Endothelial cell of umbilical vein (primary cell): ENCODE data around the gene CCSER1. TPM values are rescaled to one million over a fixed set of nuclear protein-coding genes. Genes with fewer than 3 reads are reported as not detected.

Source experiments
- BruUV-seq: library from RNA; stranded (reverse); fragments of 400-500 nt; replicated peaks from 2 replicates; lab custom pipeline; 2021; lab: Mats Ljungman, UMichigan
- CTCF ChIA-PET: fragments of 300-600, 350-600 bp; sonication (Branson Sonifier 250); formaldehyde crosslinking; loops from one replicate; lab custom pipeline; 2021; ENCODE audit warnings: antibody characterized with exemption, inconsistent platforms; lab: Charles Lee
- POLR2A ChIA-PET: fragments of 300-600, 350-600 bp; sonication (Branson Sonifier 250); formaldehyde crosslinking; loops from one replicate; lab custom pipeline; 2021; ENCODE audit warnings: antibody characterized with exemption, inconsistent platforms; lab: Charles Lee
- DNase-seq: peaks from one replicate; pipeline ENCODE4 v3.0.0-alpha.2; 2011; ENCODE audit warnings: low read depth, low spot score
- FAIRE-seq: peaks from 2 replicates; lab custom pipeline; 2011; peaks lifted over from hg19 to GRCh38; lab: Jason Lieb, UNC
- H2AFZ ChIP-seq: 2 replicates; pipeline ENCODE4 v1.6.0; 2012; ENCODE audit warnings: low read depth, low read length, control low read depth, inconsistent platforms
- H3K27ac ChIP-seq: 2 replicates; pipeline ENCODE4 v1.5.1; 2011; ENCODE audit warnings: low read depth, mild to moderate bottlenecking, control low read depth, low read length, moderate library complexity; ENCODE audit not compliant: insufficient read depth
- H3K27me3 ChIP-seq, 2 experiments: 2 replicates each; pipeline versions ENCODE4 v1.6.0 to v1.6.1; 2011; ENCODE audit warnings: low read length in 2 of 2, mixed read lengths in 1 of 2; ENCODE audit not compliant: control insufficient read depth in 2 of 2, insufficient read depth in 2 of 2
- H3K36me3 ChIP-seq, 2 experiments: 2 replicates in 1 of 2; 3 replicates in 1 of 2; pipeline ENCODE4 v1.5.1; 2011; ENCODE audit warnings: low read length in 2 of 2, mild to moderate bottlenecking in 1 of 2, moderate library complexity in 1 of 2; ENCODE audit not compliant: control insufficient read depth in 2 of 2, insufficient read depth in 2 of 2; ENCODE audit errors: extremely low read depth in 1 of 2
- H3K4me1 ChIP-seq: 3 replicates; pipeline ENCODE4 v1.5.1; 2011; ENCODE audit warnings: mild to moderate bottlenecking, low read length; ENCODE audit not compliant: control insufficient read depth, insufficient read depth; ENCODE audit errors: extremely low read depth
- H3K4me2 ChIP-seq: 2 replicates; pipeline ENCODE4 v1.6.1; 2011; ENCODE audit warnings: low read length, control low read depth, mixed read lengths; ENCODE audit not compliant: insufficient read depth
- H3K4me3 ChIP-seq, 3 experiments: fragments of 200-600 bp in 1 of 3; sonication (generic), shearing (Covaris generic) in 1 of 3; replicated peaks in 1 of 3; 2 replicates each; pipeline ENCODE4 v1.5.1; 2011 to 2016; ENCODE audit warnings: control low read depth in 3 of 3, low read length in 3 of 3, mild to moderate bottlenecking in 2 of 3, inconsistent platforms in 1 of 3, low read depth in 1 of 3, moderate library complexity in 1 of 3; ENCODE audit not compliant: insufficient read depth in 1 of 3
- H3K79me2 ChIP-seq: 2 replicates; pipeline ENCODE4 v1.6.0; 2012; ENCODE audit warnings: low read length, inconsistent platforms; ENCODE audit not compliant: control insufficient read depth, insufficient read depth
- H3K9ac ChIP-seq: replicated peaks from 2 replicates; pipeline ENCODE3; 2011; ENCODE audit warnings: low read length, control low read depth; ENCODE audit not compliant: insufficient read depth; ENCODE audit errors: extremely low read depth
- H3K9me1 ChIP-seq: replicated peaks from 3 replicates; pipeline ENCODE4 v1.6.0; 2011; ENCODE audit warnings: mild to moderate bottlenecking, low read length; ENCODE audit not compliant: control insufficient read depth, insufficient read depth; ENCODE audit errors: extremely low read depth
- H3K9me3 ChIP-seq: replicated peaks from 2 replicates; pipeline ENCODE4 v1.5.1; 2012; ENCODE audit warnings: low read length, inconsistent platforms; ENCODE audit not compliant: control insufficient read depth, insufficient read depth
- H4K20me1 ChIP-seq: replicated peaks from 2 replicates; pipeline ENCODE3; 2011; ENCODE audit warnings: mild to moderate bottlenecking, low read length; ENCODE audit not compliant: control insufficient read depth, insufficient read depth; ENCODE audit errors: extremely low read depth
- CTCF ChIP-seq, 2 donors: IDR thresholded peaks; 1 replicate in 1 of 2; 2 replicates in 1 of 2; pipeline ENCODE4 v1.5.1; 2011; ENCODE audit warnings: low read length in 2 of 2, mild to moderate bottlenecking in 2 of 2, moderate library complexity in 2 of 2, control low read depth in 1 of 2, inconsistent platforms in 1 of 2, low read depth in 1 of 2; ENCODE audit not compliant: insufficient read depth in 1 of 2; ENCODE audit errors: extremely low read depth in 1 of 2
- EZH2 ChIP-seq: IDR thresholded peaks from 2 replicates; pipeline ENCODE4 v1.6.1; 2012; ENCODE audit warnings: borderline replicate concordance, low read depth, mild to moderate bottlenecking, moderate library complexity, low read length, inconsistent platforms; ENCODE audit not compliant: severe bottlenecking
- FOS ChIP-seq: IDR thresholded peaks from 2 replicates; pipeline ENCODE4 v1.6.1; 2011; ENCODE audit warnings: mild to moderate bottlenecking, low read length, moderate library complexity, borderline replicate concordance; ENCODE audit not compliant: insufficient read depth
- GATA2 ChIP-seq: IDR thresholded peaks from 2 replicates; pipeline ENCODE4 v1.7.0; 2011; ENCODE audit warnings: low read depth, mild to moderate bottlenecking, moderate library complexity, mixed read lengths, low read length; ENCODE audit not compliant: insufficient read length, insufficient read depth
- JUN ChIP-seq: IDR thresholded peaks from 2 replicates; pipeline ENCODE4 v1.6.1; 2011; ENCODE audit warnings: borderline replicate concordance, low read depth; ENCODE audit not compliant: insufficient read length, insufficient read depth
- MAX ChIP-seq: IDR thresholded peaks from 2 replicates; pipeline ENCODE4 v1.6.1; 2011; ENCODE audit not compliant: insufficient read depth, insufficient read length
- MYC ChIP-seq: IDR thresholded peaks from one replicate; pipeline ENCODE4 v1.6.1; 2011; ENCODE audit warnings: mild to moderate bottlenecking, low read depth, low read length
- POLR2A ChIP-seq: IDR thresholded peaks from 2 replicates; pipeline ENCODE4 v1.6.1; 2012; ENCODE audit warnings: low read depth, mild to moderate bottlenecking, control low read depth, low read length
- POLR2AphosphoS5 ChIP-seq: IDR thresholded peaks from 2 replicates; pipeline ENCODE4 v1.6.1; 2012; ENCODE audit warnings: low read depth, mild to moderate bottlenecking, control low read depth, low read length, moderate library complexity; ENCODE audit not compliant: insufficient read depth
- dilution Hi-C: fragments of 300-500 bp; cut with MboI; formaldehyde crosslinking; loops from one replicate; pipeline ENCODE4 v1.15.0; 2019; ENCODE audit warnings: low sequenced_read_pairs; ENCODE audit not compliant: extremely low pct_ligation_motif_present
- intact Hi-C: fragments of 100-400 bp; cut with micrococcal nuclease; formaldehyde crosslinking; loops from one replicate; pipeline ENCODE4 v1.10.0; 2022
- polyA plus RNA-seq, 4 experiments: library from polyadenylated mRNA; depleted of rRNA in 3 of 4; stranded (reverse) in 3 of 4; unstranded in 1 of 4; fragments of >200 nt; gene quantifications; 2 replicates each; pipeline versions ENCODE4 v1.2.1 to v1.2.3, GENCODE V29; 2011 to 2012; ENCODE audit warnings: missing spikeins in 1 of 4
- total RNA-seq: library from RNA; stranded (reverse); gene quantifications from 2 replicates; pipeline ENCODE4 v1.2.3, GENCODE V29; 2021

The CCSER1 gene
- total and polyA plus RNA-seq, 2 donors (not counting 3 experiments of a cell fraction or from before 2014, with no cell fraction given), result 0.11 to 1.8 TPM

DNA sequence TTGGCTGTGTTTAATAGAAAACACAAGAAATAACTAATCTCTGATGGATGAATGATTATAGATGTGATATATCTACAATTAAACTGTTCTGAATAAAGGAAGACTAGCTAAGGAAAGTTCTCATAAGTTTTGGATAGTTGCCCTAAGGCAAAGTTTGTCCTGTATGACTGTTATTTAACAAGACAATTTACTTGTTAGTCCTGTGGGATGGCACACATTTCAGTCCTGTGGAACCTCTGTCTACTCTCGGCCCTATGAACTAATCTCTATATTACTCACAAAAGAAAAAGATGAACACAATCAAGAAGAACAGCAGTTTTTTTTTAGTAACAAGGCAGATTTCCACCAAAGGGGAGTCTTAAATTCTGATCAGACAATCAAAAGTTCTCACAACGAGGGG lies 314.6 kb downstream of the CCSER1 start:
- Histone ChIP-seq H3K4me2 (no peak overlapping the region), H3K27ac (no peak overlapping the region), H3K9me1 (no peaks in the 10 kb centered on the region), H4K20me1 (no peaks in the 10 kb centered on the region), H3K36me3 (no peaks in the 10 kb centered on the region), H2AFZ (no peak overlapping the region), H3K9ac (no peak overlapping the region), H3K27me3 (no peaks in the 10 kb centered on the region), H3K4me3 (no peak overlapping the region), H3K9me3 (no peaks in the 10 kb centered on the region), H3K79me2 (no peaks in the 10 kb centered on the region), H3K4me1 (peaks cover 27% of the 10 kb centered on the region)
- TF ChIP-seq POLR2A (no peak), FOS (no peak), JUN (no peak), CTCF (IDR thresholded peaks at IDR 0.05; ENCODE audit: extremely low read depth in 1 of 2, insufficient read depth in 1 of 2, low read depth in 1 of 2, low read length in 2 of 2) (no peak), POLR2AphosphoS5 (no peak), GATA2 (no peak), EZH2 (no peak), MAX (no peak), MYC (no peak)
- dilution Hi-C loops (no loop called here), intact Hi-C loops (loop anchor here (10.0 kb wide), 1 partner anchor 183 kb away; no protein-coding TSS in a partner anchor)
- no TSS peak for BruUV-seq
- no peak for DNase-seq
- no peak for FAIRE-seq
- ChIA-PET CTCF (interaction anchor here (1.5 kb wide), 1 partner anchor 22 kb away, joined by 3 read pairs; no protein-coding TSS in a partner anchor), POLR2A (no interaction called here)
